IPS-11a (cell line): ENCODE results near the gene CYP4F11.
A peak's percentile ranks its signal among the peaks of the same experiment; 100 is the strongest.
"Not testable (repeated sequence)": the region's sequence is repeated elsewhere in the genome, so short reads cannot be mapped to it uniquely, and the experiment has no call there.

Experiments
- H3K4me3 ChIP-seq: one replicate; pipeline ENCODE4 v1.5.1; 2013; ENCODE audit warnings: low read depth, low read length, control low read depth

CYP4F11 gene

DNA sequence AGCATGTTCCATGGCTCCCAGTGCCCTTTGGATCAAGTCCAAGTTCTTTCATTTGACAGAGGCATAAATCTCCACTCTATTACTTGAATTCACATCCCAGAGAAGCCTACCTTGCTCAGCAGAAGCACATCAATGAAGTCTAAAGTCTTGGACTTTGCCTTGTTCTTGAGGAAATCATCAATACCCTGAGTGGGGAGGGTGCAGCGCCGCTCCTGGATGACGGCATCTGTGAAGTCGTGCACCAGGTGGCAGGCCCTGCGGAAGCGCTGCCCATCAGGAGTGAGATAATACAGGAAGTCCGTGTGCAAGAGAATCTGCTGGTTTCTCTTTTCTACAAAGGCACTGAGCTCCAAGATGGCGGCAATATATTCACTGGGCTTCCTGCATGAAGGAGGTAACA, 10.6 kb downstream of the CYP4F11 start:
- H3K4me3 ChIP-seq = no peak overlapping the region

DNA sequence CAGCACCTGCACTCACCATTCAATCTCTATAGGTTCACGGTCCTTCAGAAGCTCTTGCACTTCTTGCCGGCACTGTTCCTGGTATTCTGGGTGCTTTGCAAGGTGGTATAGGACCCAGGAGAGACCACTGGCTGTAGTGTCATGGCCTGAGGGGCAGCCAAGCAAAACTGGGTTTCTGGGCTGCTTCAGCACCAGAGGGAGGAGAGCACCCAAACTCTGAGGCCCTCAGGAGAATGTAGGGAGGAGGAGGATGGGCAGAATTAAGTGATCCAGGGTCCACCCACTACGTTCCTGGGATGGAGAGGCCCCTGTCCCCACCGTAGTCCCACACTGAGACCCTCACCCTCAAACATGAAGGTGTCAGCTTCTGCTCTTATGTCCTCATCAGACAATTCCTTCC, 12.3 kb downstream of the CYP4F11 start:
- H3K4me3 ChIP-seq = no peak overlapping the region

DNA sequence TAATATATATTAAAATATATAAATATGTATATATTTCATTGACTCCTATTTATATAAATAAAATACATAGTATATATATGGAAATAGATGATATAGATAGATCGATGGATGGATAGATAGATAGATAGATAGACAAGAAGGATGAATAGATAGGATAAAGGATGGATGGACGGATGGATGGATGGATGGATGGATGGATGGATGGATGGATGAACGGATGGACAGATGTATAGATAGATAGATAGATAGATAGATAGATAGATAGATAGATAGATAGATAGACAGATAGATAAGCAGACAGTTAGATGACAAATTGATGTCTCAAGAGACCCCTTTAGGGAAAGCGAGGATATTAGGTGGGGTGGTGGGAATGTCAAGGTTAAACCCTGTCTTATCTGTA, 15.1 kb downstream of the CYP4F11 start:
- H3K4me3 ChIP-seq = no peak overlapping the region

DNA sequence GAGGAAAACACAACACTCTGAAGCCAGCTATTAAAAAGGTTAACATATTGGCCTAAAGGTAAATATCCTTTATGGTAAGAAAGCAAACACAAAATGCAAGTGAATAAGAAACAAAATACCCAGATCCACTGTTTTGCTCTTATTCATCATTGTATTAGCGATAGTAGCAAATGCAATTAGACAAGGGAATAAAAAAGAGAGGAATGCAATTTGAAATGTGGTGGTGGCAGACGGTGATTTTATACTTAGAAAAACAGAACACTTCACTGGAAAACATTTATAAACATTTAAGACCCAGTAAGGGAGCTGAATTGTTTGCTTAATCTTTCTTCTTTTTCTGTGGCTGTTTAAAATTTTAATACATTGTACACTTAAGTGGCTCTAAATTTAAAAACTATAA, 19.2 kb downstream of the CYP4F11 start:
- H3K4me3 ChIP-seq = no peak overlapping the region

- H3K4me3 ChIP-seq = no peak overlapping the region
These were observed 20.5 kb downstream of the CYP4F11 start for GRCh38 chr19:15913830-15914229.

GRCh38 chr19:15913384-15913783, 20.9 kb downstream of the CYP4F11 start:
- H3K4me3 ChIP-seq = no peak overlapping the region

DNA sequence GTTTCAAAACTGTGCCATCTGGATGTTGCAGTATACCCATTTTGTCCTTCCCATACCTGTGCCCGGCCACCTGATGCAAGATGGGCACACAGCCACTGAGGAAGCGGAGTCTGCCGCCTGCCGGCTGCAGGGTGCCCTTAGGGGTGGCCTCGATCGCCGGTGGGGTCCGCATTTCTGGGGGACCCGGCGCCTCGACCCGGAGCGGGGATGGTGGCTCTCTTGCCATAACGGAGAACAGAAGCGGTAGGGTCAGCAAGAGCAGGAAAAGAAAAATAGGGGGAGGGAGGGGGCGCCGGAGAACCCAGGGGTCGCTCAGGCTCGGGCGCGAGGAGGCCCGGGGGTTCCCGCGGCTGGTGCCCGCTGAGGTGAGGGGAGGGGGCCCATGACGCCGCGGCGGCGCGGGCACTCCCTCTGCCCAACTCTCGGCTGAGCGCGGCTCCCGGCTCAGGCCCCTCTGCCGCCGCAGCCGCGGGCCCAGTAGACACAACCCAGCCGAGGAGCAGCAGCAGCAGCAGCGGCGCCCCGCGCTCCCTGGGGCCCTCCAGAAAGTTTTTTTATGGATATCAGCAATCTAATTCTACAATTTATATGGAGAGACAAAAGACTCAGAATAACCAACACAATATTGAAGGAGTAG, 22.6 kb downstream of the CYP4F11 start:
- peak overlapping the region; percentile 31 for H3K4me3 ChIP-seq

DNA sequence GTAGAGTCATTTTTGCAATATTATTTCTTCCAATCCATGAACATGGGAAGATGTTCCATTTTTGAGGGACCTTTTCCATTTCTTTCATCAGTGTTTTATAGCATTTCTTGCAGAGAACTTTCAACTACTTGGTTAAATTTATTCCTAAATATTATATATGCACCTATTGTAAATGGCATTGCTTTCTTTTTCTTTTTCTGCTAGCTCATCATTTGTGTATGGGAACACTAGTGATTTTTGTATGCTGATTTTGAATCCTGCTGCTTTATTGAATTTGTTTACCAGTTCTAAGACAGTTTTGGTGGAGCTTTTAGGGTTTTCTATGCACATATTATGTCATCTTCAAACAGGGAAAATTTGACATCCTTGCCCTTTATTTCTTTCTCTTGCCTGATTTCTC, 29.3 kb downstream of the CYP4F11 start:
- H3K4me3 ChIP-seq = no peak overlapping the region

DNA sequence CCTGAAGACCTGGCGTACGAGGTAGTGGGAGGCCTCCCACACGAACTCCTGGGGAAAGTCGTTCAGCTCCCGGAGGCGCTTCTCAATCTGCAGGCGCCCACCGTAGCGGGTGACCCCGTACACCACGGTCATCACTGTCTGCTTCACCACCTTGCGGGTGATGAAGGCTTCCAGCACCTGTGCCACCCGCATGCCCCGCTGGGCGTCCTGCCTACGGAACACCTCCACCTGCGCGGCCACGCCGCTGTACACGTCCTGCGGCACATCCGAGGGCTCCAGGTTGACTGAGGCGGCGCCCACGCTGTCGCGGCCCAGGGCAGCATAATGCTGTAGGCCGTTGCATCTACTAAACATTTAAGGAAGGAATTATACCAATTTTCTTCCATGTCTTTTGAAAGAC, 31.4 kb downstream of the CYP4F11 start:
- not testable (repeated sequence) for H3K4me3 ChIP-seq

GRCh38 chr19:15902254-15902653, 32.1 kb downstream of the CYP4F11 start:
- no peak overlapping the region for H3K4me3 ChIP-seq

DNA sequence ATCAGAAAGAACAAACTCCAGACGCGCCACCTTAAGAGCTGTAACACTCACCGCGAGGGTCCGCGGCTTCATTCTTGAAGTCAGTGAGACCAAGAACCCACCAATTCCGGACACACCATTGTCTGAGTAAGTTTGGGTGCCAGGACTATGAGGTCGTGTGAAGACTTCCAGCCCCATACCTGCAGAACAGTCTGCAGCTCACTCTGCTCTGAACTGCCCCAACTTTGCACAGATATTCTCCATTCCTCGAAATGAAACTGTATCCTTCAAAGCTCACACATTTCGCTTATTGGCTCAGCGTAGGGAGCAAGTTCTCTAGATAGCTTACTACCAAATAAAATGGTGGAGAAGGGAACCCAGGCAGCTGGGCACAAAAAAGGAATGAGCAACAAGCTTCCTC, 33.8 kb downstream of the CYP4F11 start:
- no peak overlapping the region for H3K4me3 ChIP-seq

GRCh38 chr19:15900032-15900431, 34.3 kb downstream of the CYP4F11 start:
- not testable (repeated sequence) for H3K4me3 ChIP-seq

DNA sequence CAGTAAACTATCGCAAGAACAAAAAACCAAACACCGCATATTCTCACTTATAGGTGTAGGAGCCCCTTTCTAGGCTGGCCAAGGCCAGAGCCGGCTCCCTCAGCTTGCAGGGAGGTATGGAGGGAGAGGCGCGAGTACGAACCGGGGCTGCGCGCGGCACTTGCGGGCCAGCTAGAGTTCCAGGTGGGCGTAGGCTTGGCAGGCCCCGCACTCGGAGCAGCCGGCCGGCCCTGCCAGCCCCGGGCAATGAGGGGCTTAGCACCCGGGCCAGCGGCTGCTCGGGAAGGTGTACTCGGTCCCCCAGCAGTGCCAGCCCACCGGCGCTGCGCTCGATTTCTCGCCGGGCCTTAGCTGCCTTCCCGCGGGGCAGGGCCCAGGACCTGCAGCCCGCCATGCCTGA, 34.8 kb downstream of the CYP4F11 start:
- not testable (repeated sequence) for H3K4me3 ChIP-seq

DNA sequence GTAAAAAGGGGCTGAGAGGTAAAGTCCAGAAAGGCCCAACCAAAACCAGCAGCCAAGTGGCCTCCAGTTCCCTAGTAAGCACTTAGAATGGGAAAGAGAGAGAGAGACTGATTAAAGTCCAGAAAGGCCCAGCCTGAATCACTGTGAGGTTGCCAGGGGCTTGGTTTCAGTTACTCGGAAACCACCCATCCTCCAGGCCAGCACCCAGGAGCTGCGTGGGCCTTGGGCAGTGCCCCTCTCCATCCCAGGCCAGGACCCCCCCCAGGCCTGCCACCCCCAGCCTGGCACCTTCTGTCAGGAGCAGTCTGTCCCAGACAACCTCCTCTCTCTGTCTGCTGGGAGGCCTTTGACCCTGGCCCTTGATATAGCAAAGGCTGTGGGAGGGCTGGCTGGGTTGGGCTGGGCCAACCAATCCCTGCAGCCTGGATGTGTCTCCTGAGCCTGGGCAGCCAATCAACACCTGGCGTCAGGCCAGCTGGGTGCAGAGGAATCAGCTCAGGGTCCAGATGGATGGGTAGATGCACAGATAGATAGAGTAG, 36.5 kb downstream of the CYP4F11 start, which contains the start of gene CYP4F2:
Gene CYP4F2 (minus strand): TSS at position 337 of the 539 bp plus-strand sequence. CDS start 463 bp downstream, outside the sequence.
- H3K4me3 ChIP-seq = no peak within 1 kb of the TSS

DNA sequence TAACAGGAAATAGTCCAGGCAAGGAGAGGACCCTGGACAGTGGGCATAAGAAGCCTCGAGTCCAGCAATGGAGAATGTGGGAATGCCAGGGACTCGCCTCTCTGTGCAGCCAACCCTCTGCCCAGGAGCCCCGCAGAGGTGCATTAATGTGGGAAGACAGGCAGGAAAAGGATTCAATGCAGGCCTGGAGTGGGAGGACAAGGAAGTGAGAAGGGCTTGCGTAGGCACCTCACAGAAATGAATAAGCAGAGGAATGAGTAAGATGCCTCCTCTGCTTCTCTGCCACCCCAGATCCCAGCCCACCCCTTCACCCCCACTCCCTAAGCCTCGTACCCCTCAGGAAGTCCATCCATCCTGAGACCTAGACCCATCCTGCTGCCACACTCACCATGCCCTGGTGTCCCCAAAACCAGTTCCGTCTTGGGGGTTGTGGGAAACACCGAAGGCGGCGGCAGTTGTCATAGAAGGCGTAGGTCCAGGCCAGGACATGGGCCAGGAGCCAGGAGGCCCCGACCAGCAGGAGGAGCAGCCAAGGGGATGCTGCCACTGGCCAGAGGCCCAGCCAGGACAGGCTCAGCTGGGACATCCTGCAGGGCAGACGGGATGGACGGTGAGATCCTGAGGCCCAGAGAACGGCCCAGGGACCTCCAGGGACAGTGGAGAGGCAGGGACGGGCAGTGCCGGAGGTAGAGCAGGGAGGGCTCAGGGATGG, 37.1 kb downstream of the CYP4F11 start:
- no peak overlapping the region for H3K4me3 ChIP-seq

GRCh38 chr19:15895876-15896430, 38.4 kb downstream of the CYP4F11 start:
- H3K4me3 ChIP-seq = no peak overlapping the region

GRCh38 chr19:15894359-15894758, 40.0 kb downstream of the CYP4F11 start:
- no peak overlapping the region for H3K4me3 ChIP-seq

DNA sequence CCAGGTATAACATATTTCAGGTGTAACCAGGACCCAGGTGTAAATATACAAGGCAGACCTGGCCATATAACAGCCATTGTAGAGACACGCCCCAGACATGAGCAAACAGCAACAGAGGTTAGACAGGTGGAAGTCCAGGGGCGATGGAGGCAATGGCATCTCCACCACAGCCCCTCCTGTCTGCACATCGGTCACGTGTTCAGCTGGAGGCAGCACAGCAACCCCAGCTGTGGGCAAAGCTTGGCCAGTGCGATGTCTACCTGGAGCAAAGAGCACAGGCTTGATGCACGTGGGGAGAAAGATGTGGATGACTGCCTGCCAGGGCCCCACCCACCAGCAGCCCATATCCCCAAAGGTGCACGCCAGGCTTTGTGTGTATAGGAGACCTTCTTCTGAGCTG, 40.9 kb downstream of the CYP4F11 start:
- no peak overlapping the region for H3K4me3 ChIP-seq

DNA sequence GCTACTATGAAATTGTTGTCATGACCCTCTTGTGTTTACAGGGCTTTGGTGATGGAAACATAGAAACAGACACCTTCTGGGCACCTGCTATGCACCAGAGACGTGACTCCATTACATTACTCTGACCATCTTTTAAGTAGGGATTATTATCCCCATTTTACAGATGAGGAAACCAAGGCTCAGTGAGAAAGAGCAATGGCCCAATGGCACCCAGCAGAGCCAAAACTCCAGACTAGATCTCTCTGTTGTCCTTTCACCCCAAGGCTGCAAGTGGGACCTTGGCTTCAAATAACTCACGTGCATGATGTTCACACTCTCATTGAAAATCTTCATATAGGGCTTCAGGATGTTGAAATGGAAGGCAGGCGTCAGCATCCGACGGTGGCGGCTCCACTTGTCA, 42.3 kb downstream of the CYP4F11 start:
- H3K4me3 ChIP-seq = no peak overlapping the region

DNA sequence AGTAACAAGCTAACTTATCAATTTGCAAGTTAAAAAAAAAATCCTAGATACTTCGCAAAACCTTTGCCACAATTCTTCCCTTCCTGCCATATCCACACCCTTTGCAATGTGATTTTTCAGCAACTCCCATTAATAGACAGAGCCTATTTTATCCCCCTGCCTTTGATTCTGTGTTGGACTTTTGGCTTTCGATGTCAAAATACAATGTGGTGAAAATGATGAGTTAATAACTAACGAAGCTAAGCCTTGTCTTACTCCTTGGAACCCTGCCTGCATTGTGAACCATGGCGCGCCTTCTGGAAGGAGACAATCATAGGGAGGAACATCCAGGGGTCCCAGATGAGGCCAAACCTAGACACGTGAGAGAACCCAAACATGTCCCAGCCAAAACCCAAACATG, 42.9 kb downstream of the CYP4F11 start:
- H3K4me3 ChIP-seq = no peak overlapping the region

DNA sequence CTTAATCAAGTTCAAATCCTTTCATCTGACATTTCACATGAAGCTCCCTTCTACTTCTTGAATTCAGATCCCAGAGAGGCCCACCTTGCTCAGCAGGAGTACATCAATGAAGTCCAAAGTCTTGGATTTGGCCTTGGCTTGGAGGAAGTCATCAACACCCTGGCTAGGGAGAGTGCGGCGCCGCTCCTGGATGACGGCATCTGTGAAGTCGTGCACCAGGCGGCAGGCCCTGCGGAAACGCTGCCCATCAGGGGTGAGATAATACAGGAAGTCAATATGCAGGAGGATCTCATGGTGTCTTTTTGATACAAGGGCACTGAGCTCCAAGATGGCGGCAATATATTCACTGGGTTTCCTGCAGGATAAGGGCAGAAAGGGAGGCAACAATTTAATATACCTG, 45.0 kb downstream of the CYP4F11 start:
- not testable (repeated sequence) for H3K4me3 ChIP-seq

DNA sequence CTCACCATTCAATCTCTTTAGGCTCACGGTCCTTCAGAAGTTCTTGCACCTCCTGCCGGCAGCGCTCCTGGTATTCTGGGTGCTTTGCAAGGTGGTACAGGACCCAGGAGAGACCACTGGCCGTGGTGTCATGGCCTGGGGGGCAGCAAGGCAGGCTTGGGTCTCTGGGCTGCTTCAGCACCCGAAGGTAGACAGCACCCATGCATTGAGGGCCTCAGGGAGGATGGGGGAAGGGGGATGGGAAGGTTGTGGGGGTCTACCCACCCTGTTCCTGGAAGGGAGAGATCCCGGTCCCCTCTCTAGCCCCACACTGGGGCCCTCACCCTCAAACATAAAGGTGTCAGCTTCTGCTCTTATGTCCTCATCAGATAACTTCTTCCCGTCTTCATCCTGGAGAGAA, 48.4 kb downstream of the CYP4F11 start:
- no peak overlapping the region for H3K4me3 ChIP-seq
